HUES6 (cell line): ENCODE results near the gene SPRR5.

Experiments
- H3K27ac ChIP-seq: 2 replicates; pipeline ENCODE4 v1.7.0; 2013; ENCODE audit warnings: low read depth, mild to moderate bottlenecking, low read length, inconsistent platforms
- H3K27me3 ChIP-seq: 2 replicates; pipeline ENCODE4 v1.6.1; 2013; ENCODE audit warnings: low read length; ENCODE audit not compliant: control insufficient read depth, insufficient read depth
- H3K36me3 ChIP-seq: 2 replicates; pipeline ENCODE4 v1.6.1; 2013; ENCODE audit warnings: low read length; ENCODE audit not compliant: control insufficient read depth, insufficient read depth
- H3K4me1 ChIP-seq: 2 replicates; pipeline ENCODE4 v1.6.1; 2013; ENCODE audit warnings: low read length; ENCODE audit not compliant: control insufficient read depth, insufficient read depth
- H3K4me3 ChIP-seq: 2 replicates; pipeline ENCODE4 v1.5.1; 2013; ENCODE audit warnings: low read depth, low read length
- H3K9ac ChIP-seq: one replicate; pipeline ENCODE4 v1.6.1; 2013; ENCODE audit warnings: mild to moderate bottlenecking, low read length
- H3K9me3 ChIP-seq: 2 replicates; pipeline ENCODE4 v1.6.1; 2013; ENCODE audit warnings: low read depth, low read length; ENCODE audit not compliant: control insufficient read depth, insufficient read depth

Gene SPRR5

GRCh38 chr1:152946248-152946647, 758 bp upstream of the SPRR5 start:
- H3K36me3 ChIP-seq, result no peaks in the 10 kb centered on the region
- H3K9me3 ChIP-seq, result peaks cover 15% of the 10 kb centered on the region; the same call in 1 of the 2 replicates
- no peak overlapping the region for H3K9ac ChIP-seq
- H3K4me1 ChIP-seq, result no peaks in the 10 kb centered on the region
- H3K27ac ChIP-seq, result no peak overlapping the region
- H3K4me3 ChIP-seq, result no peak overlapping the region
- peaks cover 7% of the 10 kb centered on the region; the same call in 1 of the 2 replicates for H3K27me3 ChIP-seq

DNA sequence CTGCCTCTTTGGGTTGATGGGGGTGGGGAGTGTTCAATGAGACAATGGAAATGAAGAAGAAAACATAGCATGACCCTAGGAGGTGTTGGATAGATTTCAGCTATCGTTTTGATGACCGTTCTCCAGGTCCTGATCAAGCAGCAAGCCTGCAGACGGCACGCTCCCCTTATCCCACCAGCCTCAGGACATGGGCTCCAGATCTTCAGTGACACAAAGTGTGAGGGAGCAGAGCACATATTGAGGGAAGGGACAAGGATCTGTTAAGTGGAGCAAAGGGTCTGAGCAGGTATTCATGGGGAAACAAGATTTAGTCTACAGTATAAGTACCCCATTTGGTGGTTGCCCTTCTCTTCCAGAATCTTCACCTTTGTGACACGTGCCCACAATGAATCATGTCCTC, 4.7 kb downstream of the SPRR5 start:
- Histone ChIP-seq H3K27me3 (peaks cover 25% of the 10 kb centered on the region; the same call in 1 of the 2 replicates), H3K9me3 (peaks cover 7% of the 10 kb centered on the region; the same call in 1 of the 2 replicates), H3K4me3 (no peak overlapping the region), H3K9ac (no peak overlapping the region), H3K36me3 (no peaks in the 10 kb centered on the region), H3K27ac (no peak overlapping the region), H3K4me1 (no peaks in the 10 kb centered on the region)

GRCh38 chr1:152953761-152954160, 6.8 kb downstream of the SPRR5 start:
- Histone ChIP-seq H3K4me3 (no peak overlapping the region), H3K9me3 (peaks cover 7% of the 10 kb centered on the region; the same call in 1 of the 2 replicates), H3K9ac (no peak overlapping the region), H3K36me3 (no peaks in the 10 kb centered on the region), H3K27me3 (peaks cover 25% of the 10 kb centered on the region; the same call in 1 of the 2 replicates), H3K4me1 (no peaks in the 10 kb centered on the region), H3K27ac (no peak overlapping the region)

GRCh38 chr1:152954436-152954835, 7.4 kb downstream of the SPRR5 start:
- H3K27me3 ChIP-seq, result peaks cover 25% of the 10 kb centered on the region; the same call in 1 of the 2 replicates
- no peak overlapping the region for H3K27ac ChIP-seq
- peaks cover 7% of the 10 kb centered on the region; the same call in 1 of the 2 replicates for H3K9me3 ChIP-seq
- H3K4me1 ChIP-seq, result no peaks in the 10 kb centered on the region
- H3K36me3 ChIP-seq, result no peaks in the 10 kb centered on the region
- no peak overlapping the region for H3K4me3 ChIP-seq
- no peak overlapping the region for H3K9ac ChIP-seq

DNA sequence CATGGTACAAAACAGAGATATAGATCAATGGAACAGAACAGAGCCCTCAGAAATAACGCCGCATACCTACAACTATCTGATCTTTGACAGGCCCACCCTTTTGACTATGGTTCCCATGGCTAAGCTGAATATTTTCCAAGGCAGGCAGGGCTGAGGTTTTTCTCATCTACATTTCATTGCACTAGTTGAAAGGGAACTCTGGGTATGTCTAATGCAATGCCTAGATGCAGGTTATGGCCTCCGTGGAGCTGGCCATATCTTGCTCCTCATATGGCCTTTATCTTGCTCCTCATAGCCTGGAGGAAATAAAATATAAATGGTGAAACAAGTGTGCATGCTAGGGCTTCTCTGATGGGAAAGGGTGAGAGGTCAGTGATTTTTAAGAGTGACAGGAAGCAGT, 10.6 kb downstream of the SPRR5 start:
- no peak overlapping the region for H3K4me3 ChIP-seq
- no peaks in the 10 kb centered on the region for H3K4me1 ChIP-seq
- peaks cover 11% of the 10 kb centered on the region; the same call in 1 of the 2 replicates for H3K27me3 ChIP-seq
- no peak overlapping the region for H3K9ac ChIP-seq
- H3K27ac ChIP-seq, result no peak overlapping the region
- H3K36me3 ChIP-seq, result no peaks in the 10 kb centered on the region
- H3K9me3 ChIP-seq, result peaks cover 7% of the 10 kb centered on the region; the same call in 1 of the 2 replicates

DNA sequence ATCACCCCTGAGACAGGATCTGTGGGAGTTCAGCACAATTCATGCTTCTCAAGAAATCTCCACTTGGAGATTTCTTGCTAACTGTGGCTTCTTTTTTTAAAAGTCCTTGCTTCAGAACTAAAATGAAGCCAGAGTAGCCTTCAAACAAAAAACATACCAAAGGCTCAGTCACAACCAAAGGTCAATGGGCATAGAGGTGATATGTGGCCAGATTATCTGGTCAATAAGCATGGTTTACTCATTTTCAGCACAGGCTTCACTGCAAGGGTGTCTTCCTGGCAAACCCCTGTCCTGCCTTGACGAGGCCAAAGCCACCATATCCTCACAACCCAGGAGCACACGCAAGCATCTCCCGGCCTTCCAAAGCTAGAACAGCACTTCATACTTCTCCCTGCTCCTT, 12.3 kb downstream of the SPRR5 start:
- Histone ChIP-seq H3K4me3 (no peak overlapping the region), H3K27ac (no peak overlapping the region), H3K4me1 (no peaks in the 10 kb centered on the region), H3K9me3 (no peaks in the 10 kb centered on the region; the same call in 1 of the 2 replicates), H3K27me3 (peaks cover 3% of the 10 kb centered on the region; the same call in 1 of the 2 replicates), H3K9ac (no peak overlapping the region), H3K36me3 (no peaks in the 10 kb centered on the region)

DNA sequence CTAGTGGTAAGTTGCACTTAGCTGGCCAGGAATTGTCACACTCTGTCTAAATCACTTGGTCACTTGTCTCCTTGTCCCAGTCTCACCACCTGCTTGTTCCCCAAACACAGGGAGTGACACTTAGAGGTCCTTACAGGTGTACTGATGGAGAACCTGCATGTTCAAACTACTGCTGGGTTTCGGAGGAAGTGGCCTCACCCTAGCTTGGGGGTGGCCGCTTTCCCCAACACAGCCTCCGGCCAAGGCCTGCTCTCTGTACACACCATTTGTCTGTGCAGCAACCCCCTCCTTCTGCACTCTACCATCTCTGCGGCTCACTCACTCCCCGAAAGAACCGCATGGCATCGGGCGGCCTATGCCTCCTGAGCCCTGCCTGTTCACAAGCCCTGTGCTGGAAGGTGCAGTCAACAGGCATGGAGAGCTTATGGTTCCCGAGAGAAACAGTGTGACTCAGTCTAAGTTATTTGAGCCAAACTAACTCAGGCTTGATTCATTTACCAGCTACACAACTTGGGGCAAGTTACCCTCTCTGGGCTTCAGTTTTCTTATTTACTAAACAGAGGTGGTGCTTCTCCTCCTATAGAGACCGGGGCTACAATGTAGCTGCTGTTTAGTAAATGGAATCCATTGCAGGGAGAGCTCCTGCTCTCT, 12.9 kb downstream of the SPRR5 start:
- no peak overlapping the region for H3K27ac ChIP-seq
- no peaks in the 10 kb centered on the region for H3K4me1 ChIP-seq
- no peaks in the 10 kb centered on the region; the same call in 1 of the 2 replicates for H3K9me3 ChIP-seq
- H3K9ac ChIP-seq, result no peak overlapping the region
- peaks cover 6% of the 10 kb centered on the region; the same call in 1 of the 2 replicates for H3K27me3 ChIP-seq
- H3K36me3 ChIP-seq, result no peaks in the 10 kb centered on the region
- H3K4me3 ChIP-seq, result no peak overlapping the region

- Histone ChIP-seq H3K27ac (no peak overlapping the region), H3K27me3 (peaks cover 8% of the 10 kb centered on the region; the same call in 1 of the 2 replicates), H3K4me1 (no peaks in the 10 kb centered on the region)
Measured at GRCh38 chr1:152960452-152961044, 13.5 kb downstream of the SPRR5 start.

DNA sequence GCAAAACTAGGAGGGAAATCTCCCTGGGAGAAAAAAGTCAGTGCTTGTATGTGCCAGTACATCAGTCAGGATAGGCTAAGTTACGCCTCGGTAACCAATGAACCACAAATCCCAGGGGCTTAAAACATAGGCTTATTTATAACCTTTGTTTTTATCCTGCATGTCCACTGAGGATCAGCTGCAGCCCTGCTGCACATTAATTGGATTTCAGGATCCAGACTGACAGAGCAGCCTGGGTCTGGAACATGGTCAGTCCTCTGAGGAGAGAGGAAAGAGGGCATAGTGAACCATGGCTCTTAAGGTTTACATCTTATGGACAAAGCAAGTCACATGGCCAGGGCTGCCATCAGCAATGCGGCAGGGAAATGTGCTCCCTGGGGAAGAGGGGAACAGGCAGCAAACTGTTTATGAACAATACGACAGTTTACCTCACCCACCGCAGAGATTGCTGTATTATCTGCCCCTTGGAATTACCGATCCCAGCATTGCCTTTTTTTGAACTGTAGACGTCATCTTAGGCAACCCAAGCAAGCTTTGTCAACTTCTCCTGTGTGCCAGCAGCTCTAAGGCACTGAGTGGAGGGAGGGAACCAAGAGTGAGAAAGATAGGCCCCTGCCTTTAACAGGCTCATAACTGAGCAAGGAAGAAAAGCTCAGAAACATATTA, 14.4 kb downstream of the SPRR5 start:
- H3K9me3 ChIP-seq, result no peaks in the 10 kb centered on the region; the same call in 1 of the 2 replicates
- H3K27ac ChIP-seq, result no peak overlapping the region
- no peak overlapping the region for H3K4me3 ChIP-seq
- H3K9ac ChIP-seq, result no peak overlapping the region
- H3K27me3 ChIP-seq, result peaks cover 8% of the 10 kb centered on the region; the same call in 1 of the 2 replicates
- no peaks in the 10 kb centered on the region for H3K36me3 ChIP-seq
- H3K4me1 ChIP-seq, result no peaks in the 10 kb centered on the region

More at GRCh38 chr1:152960452-152961044, 13.5 kb downstream of the SPRR5 start:
- H3K9ac ChIP-seq, result no peak overlapping the region
- H3K4me3 ChIP-seq, result no peak overlapping the region
- H3K36me3 ChIP-seq, result no peaks in the 10 kb centered on the region
- H3K9me3 ChIP-seq, result no peaks in the 10 kb centered on the region; the same call in 1 of the 2 replicates

GRCh38 chr1:152962876-152963415, 15.9 kb downstream of the SPRR5 start:
- Histone ChIP-seq H3K27me3 (peaks cover 8% of the 10 kb centered on the region; the same call in 1 of the 2 replicates), H3K9me3 (no peaks in the 10 kb centered on the region; the same call in 1 of the 2 replicates), H3K9ac (no peak overlapping the region), H3K36me3 (no peaks in the 10 kb centered on the region), H3K4me1 (no peaks in the 10 kb centered on the region), H3K4me3 (no peak overlapping the region), H3K27ac (no peak overlapping the region)
